ENCODE results near the gene HEY2.

GRCh38 chr6:125743604-125744003, 5.8 kb upstream of the HEY2 start:
- TF ChIP-seq ZNF274 (IDR thresholded peaks at IDR 0.05; ENCODE audit: low read depth, low read length) (no peak), SUZ12 (IDR thresholded peaks at IDR 0.05; ENCODE audit: extremely low read depth, insufficient read depth, insufficient read length) (no peak), YY1 (IDR thresholded peaks at IDR 0.05; ENCODE audit: insufficient read depth, insufficient read length) (no peak)

Data from NT2/D1 (cell line).